Measurements from ENCODE around the gene ZNF586.
"Not testable (repeated sequence)": the region's sequence is repeated elsewhere in the genome, so short reads cannot be mapped to it uniquely, and the experiment has no call there.

ZNF586 gene

GRCh38 chr19:57769345-57770131 is at the start of gene ZNF586:
ZNF586 (plus strand) TSS chr19:57769676; CDS start chr19:57769843, 167 bp downstream.
- peak; percentile 95 for DNase-seq (ENCODE audit: low spot score)
- in situ Hi-C loops (cut with MboI; ENCODE audit: low pct_unique_long_range_greater_than_20kb, low sequenced_read_pairs, unreplicated experiment) = no loop called here
- TF ChIP-seq CTCF (IDR thresholded peaks at IDR 0.05; ENCODE audit: extremely low read depth, insufficient read depth, missing control alignments) = no peak

- in situ Hi-C loops (cut with MboI; ENCODE audit: low pct_unique_long_range_greater_than_20kb, low sequenced_read_pairs, unreplicated experiment) = no loop called here
- TF ChIP-seq CTCF (IDR thresholded peaks at IDR 0.05; ENCODE audit: extremely low read depth, insufficient read depth, missing control alignments) = no peak
- no peak for DNase-seq (ENCODE audit: low spot score)
Observed at GRCh38 chr19:57719901-57720519, 49.5 kb upstream of the ZNF586 start.

- in situ Hi-C loops (cut with MboI; ENCODE audit: low pct_unique_long_range_greater_than_20kb, low sequenced_read_pairs, unreplicated experiment) = no loop called here
- DNase-seq (ENCODE audit: low spot score) = no peak
- TF ChIP-seq CTCF (IDR thresholded peaks at IDR 0.05; ENCODE audit: extremely low read depth, insufficient read depth, missing control alignments) = no peak
Observed at GRCh38 chr19:57720878-57721277, 48.6 kb upstream of the ZNF586 start.

- in situ Hi-C loops (cut with MboI; ENCODE audit: low pct_unique_long_range_greater_than_20kb, low sequenced_read_pairs, unreplicated experiment); DNase-seq (ENCODE audit: low spot score): not testable (repeated sequence)
- peak; percentile 50 for TF ChIP-seq CTCF (IDR thresholded peaks at IDR 0.05; ENCODE audit: extremely low read depth, insufficient read depth, missing control alignments)
Observed at GRCh38 chr19:57738320-57738719, 31.2 kb upstream of the ZNF586 start.

- DNase-seq (ENCODE audit: low spot score); in situ Hi-C loops (cut with MboI; ENCODE audit: low pct_unique_long_range_greater_than_20kb, low sequenced_read_pairs, unreplicated experiment): not testable (repeated sequence)
Observed at GRCh38 chr19:57738770-57739169, 30.7 kb upstream of the ZNF586 start.

- TF ChIP-seq CTCF (IDR thresholded peaks at IDR 0.05; ENCODE audit: extremely low read depth, insufficient read depth, missing control alignments) = no peak
- peak; percentile 92 for DNase-seq (ENCODE audit: low spot score)
- in situ Hi-C loops (cut with MboI; ENCODE audit: low pct_unique_long_range_greater_than_20kb, low sequenced_read_pairs, unreplicated experiment) = no loop called here
Observed at GRCh38 chr19:57746580-57747471, 22.6 kb upstream of the ZNF586 start, which contains the start of gene ZNF776. ZNF776 (plus strand) TSS chr19:57746815; CDS start chr19:57747059, 244 bp downstream.
